ENCODE data around the gene MS4A18.

MS4A18 gene

GRCh38 chr11:60700689-60701468, 23.6 kb upstream of the MS4A18 start:
- DNase-seq (ENCODE audit: low spot score): peak; percentile 49
- in situ Hi-C loops (cut with MboI; ENCODE audit: low pct_unique_long_range_greater_than_20kb, low sequenced_read_pairs, unreplicated experiment): no loop called here
- peak; percentile 56 for TF ChIP-seq CTCF (IDR thresholded peaks at IDR 0.05; ENCODE audit: extremely low read depth, insufficient read depth, missing control alignments)

GRCh38 chr11:60701469-60701818, 23.1 kb upstream of the MS4A18 start:
- in situ Hi-C loops (cut with MboI; ENCODE audit: low pct_unique_long_range_greater_than_20kb, low sequenced_read_pairs, unreplicated experiment): no loop called here
- no peak for DNase-seq (ENCODE audit: low spot score)
- TF ChIP-seq CTCF (IDR thresholded peaks at IDR 0.05; ENCODE audit: extremely low read depth, insufficient read depth, missing control alignments): no peak

- no peak for TF ChIP-seq CTCF (IDR thresholded peaks at IDR 0.05; ENCODE audit: extremely low read depth, insufficient read depth, missing control alignments)
- in situ Hi-C loops (cut with MboI; ENCODE audit: low pct_unique_long_range_greater_than_20kb, low sequenced_read_pairs, unreplicated experiment): no loop called here
- no peak for DNase-seq (ENCODE audit: low spot score)
These were observed 21.1 kb upstream of the MS4A18 start for GRCh38 chr11:60703374-60703773.

- in situ Hi-C loops (cut with MboI; ENCODE audit: low pct_unique_long_range_greater_than_20kb, low sequenced_read_pairs, unreplicated experiment): no loop called here
These were observed 18.6 kb upstream of the MS4A18 start for GRCh38 chr11:60705895-60706294.

GRCh38 chr11:60706931-60707330, 17.6 kb upstream of the MS4A18 start:
- TF ChIP-seq CTCF (IDR thresholded peaks at IDR 0.05; ENCODE audit: extremely low read depth, insufficient read depth, missing control alignments): no peak
- DNase-seq (ENCODE audit: low spot score): no peak
- in situ Hi-C loops (cut with MboI; ENCODE audit: low pct_unique_long_range_greater_than_20kb, low sequenced_read_pairs, unreplicated experiment): no loop called here

More at GRCh38 chr11:60705895-60706294, 18.6 kb upstream of the MS4A18 start:
- DNase-seq (ENCODE audit: low spot score): no peak
- no peak for TF ChIP-seq CTCF (IDR thresholded peaks at IDR 0.05; ENCODE audit: extremely low read depth, insufficient read depth, missing control alignments)

GRCh38 chr11:60710482-60710881, 14.0 kb upstream of the MS4A18 start:
- TF ChIP-seq CTCF (IDR thresholded peaks at IDR 0.05; ENCODE audit: extremely low read depth, insufficient read depth, missing control alignments): no peak
- no peak for DNase-seq (ENCODE audit: low spot score)
- in situ Hi-C loops (cut with MboI; ENCODE audit: low pct_unique_long_range_greater_than_20kb, low sequenced_read_pairs, unreplicated experiment): no loop called here

All from GM13977 (cell line).